IMR-90 (cell line): ENCODE measurements around the gene PLIN5. TPM values are rescaled to one million over a fixed set of nuclear protein-coding genes. Genes with fewer than 3 reads are reported as not detected.

Source experiments
- ATAC-seq: fragments of 200-7000 bp; cut with Tn5 transposase; 2 replicates; pipeline ENCODE4 v1.9.1; 2020; ENCODE audit warnings: low read depth, mild to moderate bottlenecking, moderate library complexity
- BruUV-seq: library from RNA; stranded (reverse); fragments of 400-500 nt; replicated peaks from 2 replicates; lab custom pipeline; 2021; lab: Mats Ljungman, UMichigan
- CTCF ChIA-PET: fragments of 300-600 bp; formaldehyde crosslinking; extraction: SDS; loops from one replicate; lab custom pipeline; 2021; ENCODE audit warnings: antibody characterized with exemption; lab: Yijun Ruan, JAX
- POLR2A ChIA-PET: fragments of 300-600 bp; sonication (Branson Sonifier 250); formaldehyde crosslinking; loops from one replicate; lab custom pipeline; 2022; ENCODE audit warnings: antibody characterized with exemption; ENCODE audit not compliant: unreplicated experiment; lab: Charles Lee
- DNase-seq: peaks from one replicate; pipeline ENCODE4 v3.0.0; 2013
- H2AFZ ChIP-seq: replicated peaks from 2 replicates; pipeline ENCODE3; 2013; ENCODE audit warnings: low read length, mild to moderate bottlenecking; ENCODE audit not compliant: poor library complexity
- H2AK5ac ChIP-seq: 2 replicates; pipeline ENCODE4 v1.6.1; 2013; ENCODE audit warnings: low read depth, low read length, inconsistent platforms
- H2AK9ac ChIP-seq: replicated peaks from 2 replicates; pipeline ENCODE3; 2013; ENCODE audit warnings: mild to moderate bottlenecking, low read depth, low read length, moderate library complexity; ENCODE audit not compliant: poor library complexity
- H2BK120ac ChIP-seq: 2 replicates; pipeline ENCODE4 v1.6.1; 2013; ENCODE audit warnings: low read depth, low read length, inconsistent platforms
- H2BK15ac ChIP-seq: 3 replicates; pipeline ENCODE4 v1.6.1; 2013; ENCODE audit warnings: low read depth, low read length, inconsistent platforms
- H2BK20ac ChIP-seq: 2 replicates; pipeline ENCODE4 v1.6.1; 2013; ENCODE audit warnings: low read depth, mild to moderate bottlenecking, inconsistent platforms, low read length, moderate library complexity
- H2BK5ac ChIP-seq: 2 replicates; pipeline ENCODE4 v1.6.1; 2013; ENCODE audit warnings: mild to moderate bottlenecking, low read depth, low read length, inconsistent platforms; ENCODE audit not compliant: poor library complexity, severe bottlenecking
- H3K14ac ChIP-seq: replicated peaks from 2 replicates; pipeline ENCODE4 v1.6.1; 2013; ENCODE audit warnings: low read depth, low read length, inconsistent platforms
- H3K18ac ChIP-seq: 2 replicates; pipeline ENCODE4 v1.6.1; 2013; ENCODE audit warnings: low read depth, low read length, control low read depth
- H3K23ac ChIP-seq: 2 replicates; pipeline ENCODE4 v1.6.1; 2013; ENCODE audit warnings: low read depth, low read length, inconsistent platforms
- H3K27ac ChIP-seq: 2 replicates; pipeline ENCODE4 v1.5.1; 2013; ENCODE audit warnings: mild to moderate bottlenecking, control low read depth, low read length; ENCODE audit not compliant: insufficient read depth
- H3K27me3 ChIP-seq: 2 replicates; pipeline ENCODE4 v1.6.1; 2013; ENCODE audit warnings: low read length; ENCODE audit not compliant: control insufficient read depth, insufficient read depth
- H3K36me3 ChIP-seq: 2 replicates; pipeline ENCODE4 v1.6.1; 2013; ENCODE audit warnings: low read length, mixed read lengths; ENCODE audit not compliant: control insufficient read depth, insufficient read depth
- H3K4ac ChIP-seq: 2 replicates; pipeline ENCODE4 v1.6.1; 2013; ENCODE audit warnings: low read depth, low read length, inconsistent platforms
- H3K4me1 ChIP-seq: 2 replicates; pipeline ENCODE4 v1.6.1; 2013; ENCODE audit warnings: low read length, mixed read lengths; ENCODE audit not compliant: control insufficient read depth, insufficient read depth
- H3K4me2 ChIP-seq: 2 replicates; pipeline ENCODE4 v1.6.1; 2013; ENCODE audit warnings: low read depth, mild to moderate bottlenecking, control low read depth, low read length, moderate library complexity
- H3K4me3 ChIP-seq: 2 replicates; pipeline ENCODE4 v1.5.1; 2013; ENCODE audit warnings: low read depth, mild to moderate bottlenecking, control low read depth, low read length, moderate library complexity; ENCODE audit not compliant: insufficient read depth
- H3K56ac ChIP-seq: 2 replicates; pipeline ENCODE4 v1.6.1; 2013; ENCODE audit warnings: low read length, inconsistent platforms; ENCODE audit not compliant: insufficient read depth; ENCODE audit errors: extremely low read depth
- H3K79me1 ChIP-seq, 2 experiments: 2 replicates each; pipeline ENCODE4 v1.6.1; 2013; ENCODE audit warnings: low read length in 2 of 2, inconsistent platforms in 1 of 2, low read depth in 1 of 2
- H3K9ac ChIP-seq: 2 replicates; pipeline ENCODE4 v1.6.1; 2013; ENCODE audit warnings: low read depth, low read length, control low read depth
- H3K9me1 ChIP-seq: 2 replicates; pipeline ENCODE4 v1.6.1; 2013; ENCODE audit warnings: low read length, inconsistent platforms; ENCODE audit not compliant: insufficient read depth
- H3K9me3 ChIP-seq: 2 replicates; pipeline ENCODE4 v1.6.1; 2013; ENCODE audit warnings: low read length; ENCODE audit not compliant: control insufficient read depth, insufficient read depth
- H4K20me1 ChIP-seq: 2 replicates; pipeline ENCODE4 v1.6.1; 2013; ENCODE audit warnings: low read length, inconsistent platforms; ENCODE audit not compliant: insufficient read depth
- H4K5ac ChIP-seq: 2 replicates; pipeline ENCODE4 v1.6.1; 2013; ENCODE audit warnings: mild to moderate bottlenecking, low read depth, low read length, control low read depth
- H4K8ac ChIP-seq, 2 experiments: 2 replicates each; pipeline ENCODE4 v1.6.1; 2013; ENCODE audit warnings: low read depth in 2 of 2, low read length in 2 of 2, control low read depth in 1 of 2, inconsistent platforms in 1 of 2
- H4K91ac ChIP-seq: 2 replicates; pipeline ENCODE4 v1.6.1; 2013; ENCODE audit warnings: low read depth, low read length, inconsistent platforms; ENCODE audit not compliant: insufficient read depth
- BHLHE40 ChIP-seq: fragments of 150-350 bp; IDR thresholded peaks from 2 replicates; pipeline ENCODE4 v1.6.1; 2016; ENCODE audit warnings: mild to moderate bottlenecking, low read depth, low read length
- CEBPB ChIP-seq: IDR thresholded peaks from 2 replicates; pipeline ENCODE4 v1.6.1; 2012; ENCODE audit warnings: low read depth, low read length, improper control_type of control experiment
- CHD1 ChIP-seq: IDR thresholded peaks from 2 replicates; pipeline ENCODE4 v1.6.1; 2012; ENCODE audit warnings: low read depth, low read length, improper control_type of control experiment
- MAFK ChIP-seq: IDR thresholded peaks from 2 replicates; pipeline ENCODE4 v1.6.1; 2012; ENCODE audit warnings: low read depth, low read length, improper control_type of control experiment
- MAZ ChIP-seq: IDR thresholded peaks from 2 replicates; pipeline ENCODE4 v1.6.1; 2012; ENCODE audit warnings: low read depth, mild to moderate bottlenecking, low read length, improper control_type of control experiment, moderate library complexity, borderline replicate concordance
- MXI1 ChIP-seq: IDR thresholded peaks from 2 replicates; pipeline ENCODE4 v1.6.1; 2012; ENCODE audit warnings: low read depth, mild to moderate bottlenecking, low read length, moderate library complexity, borderline replicate concordance
- NFE2L2 ChIP-seq: fragments of 150-350 bp; IDR thresholded peaks from 2 replicates; pipeline ENCODE4 v1.6.1; 2016; ENCODE audit warnings: low read depth, mild to moderate bottlenecking, low read length
- POLR2A ChIP-seq: IDR thresholded peaks from 2 replicates; pipeline ENCODE4 v1.6.1; 2012; ENCODE audit warnings: mild to moderate bottlenecking, low read depth, low read length
- RAD21 ChIP-seq: IDR thresholded peaks from 2 replicates; pipeline ENCODE4 v1.6.1; 2012; ENCODE audit warnings: low read length, improper control_type of control experiment
- RCOR1 ChIP-seq: IDR thresholded peaks from 2 replicates; pipeline ENCODE4 v1.6.1; 2012; ENCODE audit warnings: mild to moderate bottlenecking, low read length, improper control_type of control experiment; ENCODE audit not compliant: insufficient replicate concordance
- RFX5 ChIP-seq: IDR thresholded peaks from 2 replicates; pipeline ENCODE4 v1.8.0; 2012; ENCODE audit warnings: low read depth, mild to moderate bottlenecking, low read length, moderate library complexity
- SMC3 ChIP-seq: fragments of 150-350 bp; IDR thresholded peaks from 2 replicates; pipeline ENCODE4 v1.6.1; 2016; ENCODE audit warnings: low read depth, mild to moderate bottlenecking, antibody characterized with exemption, low read length, moderate library complexity
- whole genome bisulfite sequencing, 2 experiments: methylation state at CpG; one replicate each; pipeline versions ENCODE4 v1.1.5 to v1.1.7; 2013; ENCODE audit warnings: missing lambda C conversion rate in 2 of 2; ENCODE audit not compliant: insufficient read length in 1 of 2; ENCODE audit errors: extremely low coverage in 2 of 2; 5-methylcytosine and 5-hydroxymethylcytosine counted together
- dilution Hi-C: fragments of 300-500 bp; cut with HindIII; formaldehyde crosslinking; loops from one replicate; pipeline ENCODE4 v1.14.3; 2018; ENCODE audit warnings: low sequenced_read_pairs; ENCODE audit not compliant: unreplicated experiment
- in situ Hi-C: fragments of 300-500 bp; cut with MboI; formaldehyde crosslinking; loops from 3 replicates; pipeline ENCODE4 v1.14.3; 2019; ENCODE audit warnings: low sequenced_read_pairs, inconsistent platforms, mixed read lengths
- intact Hi-C: fragments of 100-400 bp; cut with micrococcal nuclease; formaldehyde crosslinking; loops from 2 replicates; pipeline ENCODE4 v1.10.0; 2022
- polyA plus RNA-seq, 3 experiments: library from polyadenylated mRNA; depleted of rRNA; stranded (reverse); fragments of >200 nt; gene quantifications; 2 replicates each; pipeline ENCODE4 v1.2.3, GENCODE V29; 2012; ENCODE audit warnings: low replicate concordance in 1 of 3
- total RNA-seq: library from RNA; depleted of rRNA; stranded (reverse); fragments of >200 nt; gene quantifications from 2 replicates; pipeline ENCODE4 v1.2.3, GENCODE V29; 2012
- TF ChIP-seq, protein P1 (sequence below): fragments of 150-350 bp; IDR thresholded peaks from 2 replicates; pipeline ENCODE4 v1.6.1; 2016; ENCODE audit warnings: low read depth, mild to moderate bottlenecking, low read length, moderate library complexity, borderline replicate concordance
- TF ChIP-seq, protein P2 (sequence below): fragments of 150-350 bp; IDR thresholded peaks from 2 replicates; pipeline ENCODE4 v1.6.1; 2017; ENCODE audit warnings: mild to moderate bottlenecking, antibody characterized with exemption, low read length, low read depth
- TF ChIP-seq, protein P3 (sequence below): conservative IDR thresholded peaks from 2 replicates; pipeline ENCODE4 v1.5.1; 2012; ENCODE audit warnings: mild to moderate bottlenecking, low read depth, low read length, improper control_type of control experiment

The PLIN5 gene
- total and polyA plus RNA-seq, 2 of the 4 experiments (the other 2 are of a cell fraction) = not detected

DNA sequence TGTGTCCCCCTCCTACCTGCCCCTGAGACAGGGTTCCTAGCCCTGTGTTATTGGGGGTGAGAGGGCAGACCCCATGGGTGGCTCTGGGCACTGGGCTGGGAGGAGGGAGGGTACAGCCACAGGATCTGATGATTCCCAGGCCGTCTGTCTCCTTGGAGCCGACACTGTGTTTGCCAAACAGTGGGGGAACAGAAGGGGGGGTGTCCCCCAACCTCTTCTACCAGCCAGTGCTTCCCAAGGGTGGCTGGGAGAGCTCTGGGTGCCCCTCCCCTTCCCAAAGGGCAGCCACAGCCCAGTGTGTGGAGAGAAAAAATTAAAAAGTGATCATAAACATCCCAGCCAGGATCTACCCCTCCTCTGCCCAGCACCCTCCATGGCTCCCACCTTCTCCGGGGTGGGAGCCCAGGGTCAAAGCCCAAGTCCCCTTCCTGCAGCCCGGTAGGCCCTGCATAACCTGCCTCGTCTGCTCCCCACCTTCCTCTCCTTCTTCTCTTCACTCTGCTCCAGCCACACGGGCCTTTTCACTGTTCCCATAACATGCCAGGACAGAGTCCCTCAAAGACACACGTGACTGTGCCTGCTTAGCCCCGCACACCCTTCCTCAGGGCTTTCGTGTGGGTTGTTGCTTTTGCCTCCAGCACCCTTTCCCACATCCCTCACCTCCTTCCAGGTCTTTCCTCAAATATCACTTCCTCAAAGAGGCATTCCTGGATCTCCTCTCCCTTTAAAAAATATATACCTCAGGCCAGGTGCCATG is 15.3 kb downstream of the PLIN5 start:
- Histone ChIP-seq H3K23ac (no peak overlapping the region), H3K9ac (no peak overlapping the region), H3K14ac (0 out of 2 replicates have a peak overlapping the region, but pooled peaks have one; percentile 22), H3K18ac (no peak overlapping the region), H2BK15ac (no peak overlapping the region), H3K4me3 (no peak overlapping the region), H3K79me1 (no peaks in the 10 kb centered on the region), H3K56ac (no peak overlapping the region), H4K5ac (0 out of 2 replicates have a peak overlapping the region, but pooled peaks have one; percentile 54), H4K20me1 (no peaks in the 10 kb centered on the region), H3K4me1 (peaks cover 9% of the 10 kb centered on the region), H3K4me2 (no peak overlapping the region), H3K4ac (no peak overlapping the region; the same call in 1 of the 2 replicates), H2AK5ac (peak overlapping the region; percentile 50; the same call in 1 of the 2 replicates), H3K27me3 (peaks cover 14% of the 10 kb centered on the region), H3K36me3 (no peaks in the 10 kb centered on the region), H3K9me1 (no peaks in the 10 kb centered on the region), H2AFZ (peak overlapping the region; percentile 72), H3K9me3 (no peaks in the 10 kb centered on the region), H2BK5ac (no peak overlapping the region), H2BK120ac (no peak overlapping the region), H2BK20ac (peak overlapping the region; percentile 35; the same call in 1 of the 2 replicates), H4K91ac (no peak overlapping the region), H2AK9ac (peak overlapping the region; percentile 76), H3K27ac (no peak overlapping the region), H4K8ac (no peak overlapping the region)
- in situ Hi-C loops (no loop called here), dilution Hi-C loops (no loop called here), intact Hi-C loops (no loop called here)
- no peak for ATAC-seq
- no peak for DNase-seq
- BruUV-seq = no TSS peak
- ChIA-PET CTCF (no interaction called here), POLR2A (no interaction called here)
- WGBS, 2 experiments = 70% methylated on average over 6 of the region's 9 CpGs; no CpG with 5 or more reads in 1 of the 2 experiments
- TF ChIP-seq RFX5 (no peak), NFE2L2 (no peak), CHD1 (no peak), RAD21 (no peak), SMC3 (no peak), MXI1 (no peak), CEBPB (no peak), POLR2A (no peak), MAFK (no peak), RCOR1 (no peak), MAZ (no peak), BHLHE40 (no peak)
- TF ChIP-seq, protein P1, sequence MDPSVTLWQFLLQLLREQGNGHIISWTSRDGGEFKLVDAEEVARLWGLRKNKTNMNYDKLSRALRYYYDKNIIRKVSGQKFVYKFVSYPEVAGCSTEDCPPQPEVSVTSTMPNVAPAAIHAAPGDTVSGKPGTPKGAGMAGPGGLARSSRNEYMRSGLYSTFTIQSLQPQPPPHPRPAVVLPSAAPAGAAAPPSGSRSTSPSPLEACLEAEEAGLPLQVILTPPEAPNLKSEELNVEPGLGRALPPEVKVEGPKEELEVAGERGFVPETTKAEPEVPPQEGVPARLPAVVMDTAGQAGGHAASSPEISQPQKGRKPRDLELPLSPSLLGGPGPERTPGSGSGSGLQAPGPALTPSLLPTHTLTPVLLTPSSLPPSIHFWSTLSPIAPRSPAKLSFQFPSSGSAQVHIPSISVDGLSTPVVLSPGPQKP = no peak
- TF ChIP-seq, protein P2, sequence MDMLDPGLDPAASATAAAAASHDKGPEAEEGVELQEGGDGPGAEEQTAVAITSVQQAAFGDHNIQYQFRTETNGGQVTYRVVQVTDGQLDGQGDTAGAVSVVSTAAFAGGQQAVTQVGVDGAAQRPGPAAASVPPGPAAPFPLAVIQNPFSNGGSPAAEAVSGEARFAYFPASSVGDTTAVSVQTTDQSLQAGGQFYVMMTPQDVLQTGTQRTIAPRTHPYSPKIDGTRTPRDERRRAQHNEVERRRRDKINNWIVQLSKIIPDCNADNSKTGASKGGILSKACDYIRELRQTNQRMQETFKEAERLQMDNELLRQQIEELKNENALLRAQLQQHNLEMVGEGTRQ = no peak
- TF ChIP-seq, protein P3, sequence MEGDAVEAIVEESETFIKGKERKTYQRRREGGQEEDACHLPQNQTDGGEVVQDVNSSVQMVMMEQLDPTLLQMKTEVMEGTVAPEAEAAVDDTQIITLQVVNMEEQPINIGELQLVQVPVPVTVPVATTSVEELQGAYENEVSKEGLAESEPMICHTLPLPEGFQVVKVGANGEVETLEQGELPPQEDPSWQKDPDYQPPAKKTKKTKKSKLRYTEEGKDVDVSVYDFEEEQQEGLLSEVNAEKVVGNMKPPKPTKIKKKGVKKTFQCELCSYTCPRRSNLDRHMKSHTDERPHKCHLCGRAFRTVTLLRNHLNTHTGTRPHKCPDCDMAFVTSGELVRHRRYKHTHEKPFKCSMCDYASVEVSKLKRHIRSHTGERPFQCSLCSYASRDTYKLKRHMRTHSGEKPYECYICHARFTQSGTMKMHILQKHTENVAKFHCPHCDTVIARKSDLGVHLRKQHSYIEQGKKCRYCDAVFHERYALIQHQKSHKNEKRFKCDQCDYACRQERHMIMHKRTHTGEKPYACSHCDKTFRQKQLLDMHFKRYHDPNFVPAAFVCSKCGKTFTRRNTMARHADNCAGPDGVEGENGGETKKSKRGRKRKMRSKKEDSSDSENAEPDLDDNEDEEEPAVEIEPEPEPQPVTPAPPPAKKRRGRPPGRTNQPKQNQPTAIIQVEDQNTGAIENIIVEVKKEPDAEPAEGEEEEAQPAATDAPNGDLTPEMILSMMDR = no peak
